Measurements from ENCODE around the gene HBA2.
"Not testable (repeated sequence)": the region's sequence is repeated elsewhere in the genome, so short reads cannot be mapped to it uniquely, and the experiment has no call there.

The HBA2 gene

DNA sequence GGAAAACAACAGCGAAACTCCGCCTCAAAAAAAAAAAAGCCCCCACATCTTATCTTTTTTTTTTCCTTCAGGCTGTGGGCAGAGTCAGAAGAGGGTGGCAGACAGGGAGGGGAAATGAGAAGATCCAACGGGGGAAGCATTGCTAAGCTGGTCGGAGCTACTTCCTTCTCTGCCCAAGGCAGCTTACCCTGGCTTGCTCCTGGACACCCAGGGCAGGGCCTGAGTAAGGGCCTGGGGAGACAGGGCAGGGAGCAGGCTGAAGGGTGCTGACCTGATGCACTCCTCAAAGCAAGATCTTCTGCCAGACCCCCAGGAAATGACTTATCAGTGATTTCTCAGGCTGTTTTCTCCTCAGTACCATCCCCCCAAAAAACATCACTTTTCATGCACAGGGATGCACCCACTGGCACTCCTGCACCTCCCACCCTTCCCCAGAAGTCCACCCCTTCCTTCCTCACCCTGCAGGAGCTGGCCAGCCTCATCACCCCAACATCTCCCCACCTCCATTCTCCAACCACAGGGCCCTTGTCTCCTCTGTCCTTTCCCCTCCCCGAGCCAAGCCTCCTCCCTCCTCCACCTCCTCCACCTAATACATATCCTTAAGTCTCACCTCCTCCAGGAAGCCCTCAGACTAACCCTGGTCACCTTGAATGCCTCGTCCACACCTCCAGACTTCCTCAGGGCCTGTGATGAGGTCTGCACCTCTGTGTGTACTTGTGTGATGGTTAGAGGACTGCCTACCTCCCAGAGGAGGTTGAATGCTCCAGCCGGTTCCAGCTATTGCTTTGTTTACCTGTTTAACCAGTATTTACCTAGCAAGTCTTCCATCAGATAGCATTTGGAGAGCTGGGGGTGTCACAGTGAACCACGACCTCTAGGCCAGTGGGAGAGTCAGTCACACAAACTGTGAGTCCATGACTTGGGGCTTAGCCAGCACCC is 2.6 kb downstream of the HBA2 start:
- DNase-seq (ENCODE audit: low read depth): no peak
- no peak for TF ChIP-seq CTCF (conservative IDR thresholded peaks at IDR 0.05; ENCODE audit: low read depth, low read length)
- H3K4me3 ChIP-seq (ENCODE audit: low read depth, low read length): no peak overlapping the region

DNA sequence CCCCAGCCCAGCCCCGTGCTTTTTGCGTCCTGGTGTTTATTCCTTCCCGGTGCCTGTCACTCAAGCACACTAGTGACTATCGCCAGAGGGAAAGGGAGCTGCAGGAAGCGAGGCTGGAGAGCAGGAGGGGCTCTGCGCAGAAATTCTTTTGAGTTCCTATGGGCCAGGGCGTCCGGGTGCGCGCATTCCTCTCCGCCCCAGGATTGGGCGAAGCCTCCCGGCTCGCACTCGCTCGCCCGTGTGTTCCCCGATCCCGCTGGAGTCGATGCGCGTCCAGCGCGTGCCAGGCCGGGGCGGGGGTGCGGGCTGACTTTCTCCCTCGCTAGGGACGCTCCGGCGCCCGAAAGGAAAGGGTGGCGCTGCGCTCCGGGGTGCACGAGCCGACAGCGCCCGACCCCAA is 3.3 kb downstream of the HBA2 start:
- not testable (repeated sequence) for DNase-seq (ENCODE audit: low read depth); H3K4me3 ChIP-seq (ENCODE audit: low read depth, low read length)

DNA sequence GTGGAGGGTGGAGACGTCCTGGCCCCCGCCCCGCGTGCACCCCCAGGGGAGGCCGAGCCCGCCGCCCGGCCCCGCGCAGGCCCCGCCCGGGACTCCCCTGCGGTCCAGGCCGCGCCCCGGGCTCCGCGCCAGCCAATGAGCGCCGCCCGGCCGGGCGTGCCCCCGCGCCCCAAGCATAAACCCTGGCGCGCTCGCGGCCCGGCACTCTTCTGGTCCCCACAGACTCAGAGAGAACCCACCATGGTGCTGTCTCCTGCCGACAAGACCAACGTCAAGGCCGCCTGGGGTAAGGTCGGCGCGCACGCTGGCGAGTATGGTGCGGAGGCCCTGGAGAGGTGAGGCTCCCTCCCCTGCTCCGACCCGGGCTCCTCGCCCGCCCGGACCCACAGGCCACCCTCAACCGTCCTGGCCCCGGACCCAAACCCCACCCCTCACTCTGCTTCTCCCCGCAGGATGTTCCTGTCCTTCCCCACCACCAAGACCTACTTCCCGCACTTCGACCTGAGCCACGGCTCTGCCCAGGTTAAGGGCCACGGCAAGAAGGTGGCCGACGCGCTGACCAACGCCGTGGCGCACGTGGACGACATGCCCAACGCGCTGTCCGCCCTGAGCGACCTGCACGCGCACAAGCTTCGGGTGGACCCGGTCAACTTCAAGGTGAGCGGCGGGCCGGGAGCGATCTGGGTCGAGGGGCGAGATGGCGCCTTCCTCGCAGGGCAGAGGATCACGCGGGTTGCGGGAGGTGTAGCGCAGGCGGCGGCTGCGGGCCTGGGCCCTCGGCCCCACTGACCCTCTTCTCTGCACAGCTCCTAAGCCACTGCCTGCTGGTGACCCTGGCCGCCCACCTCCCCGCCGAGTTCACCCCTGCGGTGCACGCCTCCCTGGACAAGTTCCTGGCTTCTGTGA is 4.1 kb downstream of the HBA2 start, which contains the start of gene HBA1:
TSS of gene HBA1 (plus strand) at position 204 of the 906 bp plus-strand sequence. CDS start at position 241, 37 bp downstream.
- DNase-seq (ENCODE audit: low read depth); H3K4me3 ChIP-seq (ENCODE audit: low read depth, low read length): not testable (repeated sequence)

GRCh38 chr16:177394-177822 is 4.7 kb downstream of the HBA2 start:
- peak; percentile 21 for DNase-seq (ENCODE audit: low read depth)
- TF ChIP-seq CTCF (conservative IDR thresholded peaks at IDR 0.05; ENCODE audit: low read depth, low read length): no peak
- H3K4me3 ChIP-seq (ENCODE audit: low read depth, low read length): no peak overlapping the region

DNA sequence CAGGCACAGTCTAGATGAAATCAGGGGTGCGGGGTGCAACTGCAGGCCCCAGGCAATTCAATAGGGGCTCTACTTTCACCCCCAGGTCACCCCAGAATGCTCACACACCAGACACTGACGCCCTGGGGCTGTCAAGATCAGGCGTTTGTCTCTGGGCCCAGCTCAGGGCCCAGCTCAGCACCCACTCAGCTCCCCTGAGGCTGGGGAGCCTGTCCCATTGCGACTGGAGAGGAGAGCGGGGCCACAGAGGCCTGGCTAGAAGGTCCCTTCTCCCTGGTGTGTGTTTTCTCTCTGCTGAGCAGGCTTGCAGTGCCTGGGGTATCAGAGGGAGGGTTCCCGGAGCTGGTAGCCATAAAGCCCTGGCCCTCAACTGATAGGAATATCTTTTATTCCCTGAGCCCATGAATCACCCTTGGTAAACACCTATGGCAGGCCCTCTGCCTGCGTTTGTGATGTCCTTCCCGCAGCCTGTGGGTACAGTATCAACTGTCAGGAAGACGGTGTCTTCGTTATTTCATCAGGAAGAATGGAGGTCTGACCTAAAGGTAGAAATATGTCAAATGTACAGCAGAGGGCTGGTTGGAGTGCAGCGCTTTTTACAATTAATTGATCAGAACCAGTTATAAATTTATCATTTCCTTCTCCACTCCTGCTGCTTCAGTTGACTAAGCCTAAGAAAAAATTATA is 5.4 kb downstream of the HBA2 start:
- no peak overlapping the region for H3K4me3 ChIP-seq (ENCODE audit: low read depth, low read length)
- DNase-seq (ENCODE audit: low read depth): no peak
- no peak for TF ChIP-seq CTCF (conservative IDR thresholded peaks at IDR 0.05; ENCODE audit: low read depth, low read length)

DNA sequence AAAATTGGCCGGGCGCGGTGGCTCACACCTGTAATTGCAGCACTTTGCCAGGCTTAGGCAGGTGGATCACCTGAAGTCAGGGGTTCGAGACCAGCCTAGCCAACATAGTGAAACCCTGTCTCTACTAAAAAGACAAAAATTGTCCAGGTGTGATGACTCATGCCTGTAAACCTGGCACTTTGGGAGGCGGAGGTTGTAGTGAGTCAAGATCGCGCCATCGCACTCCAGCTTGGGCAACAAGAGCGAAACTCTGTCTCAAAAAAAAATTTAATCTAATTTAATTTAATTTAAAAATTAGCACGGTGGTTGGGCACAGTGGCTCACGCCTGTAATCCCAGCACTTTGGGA is 6.0 kb downstream of the HBA2 start:
- TF ChIP-seq CTCF (conservative IDR thresholded peaks at IDR 0.05; ENCODE audit: low read depth, low read length): no peak
- DNase-seq (ENCODE audit: low read depth): no peak
- no peak overlapping the region for H3K4me3 ChIP-seq (ENCODE audit: low read depth, low read length)

DNA sequence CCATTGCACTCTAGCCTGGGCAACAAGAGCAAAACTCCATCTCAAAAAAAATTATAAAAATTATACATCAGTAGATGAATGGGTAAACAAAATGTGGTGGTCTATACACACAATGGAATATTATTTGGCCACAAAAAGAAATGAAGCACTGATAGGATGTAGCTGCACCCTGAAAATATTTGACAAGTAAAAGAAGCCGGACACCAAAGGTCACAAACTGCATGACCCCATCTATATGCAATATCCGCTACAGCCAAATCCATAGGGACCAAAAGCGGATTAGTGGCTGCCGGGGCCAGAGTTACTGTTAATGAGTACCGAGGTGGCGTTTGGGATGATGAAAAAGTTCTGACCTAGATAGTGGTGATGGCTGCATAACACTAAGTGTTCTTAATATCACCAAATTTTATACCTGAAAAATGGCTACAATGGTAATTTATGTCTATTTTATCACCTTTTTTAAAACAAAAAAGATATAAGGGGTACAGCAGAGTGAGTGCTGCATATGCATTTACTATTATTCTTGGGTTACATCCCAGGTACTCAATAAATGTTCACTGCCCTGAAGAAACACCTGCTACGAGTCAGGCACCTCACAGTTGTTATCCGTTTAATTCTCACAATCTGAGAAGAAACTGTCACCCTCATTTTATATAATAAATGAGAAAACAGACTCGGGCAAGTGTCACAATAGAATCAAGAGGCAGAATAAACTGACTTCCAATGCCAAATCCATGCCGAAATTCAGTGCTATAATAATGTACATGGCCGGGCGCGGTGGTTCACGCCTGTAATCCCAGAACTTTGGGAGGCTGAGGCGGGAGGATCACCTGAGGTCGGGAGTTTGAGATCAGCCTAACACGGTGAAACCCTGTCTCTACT is 6.8 kb downstream of the HBA2 start:
- DNase-seq (ENCODE audit: low read depth): no peak
- no peak for TF ChIP-seq CTCF (conservative IDR thresholded peaks at IDR 0.05; ENCODE audit: low read depth, low read length)
- no peak overlapping the region for H3K4me3 ChIP-seq (ENCODE audit: low read depth, low read length)

All from choroid plexus epithelial cell (primary cell).